Endothelial cell of umbilical vein (primary cell): ENCODE results near the gene INTS1.

Experiments
- CTCF ChIP-seq, 2 donors: IDR thresholded peaks; 1 replicate in 1 of 2; 2 replicates in 1 of 2; pipeline ENCODE4 v1.5.1; 2011; ENCODE audit warnings: low read length in 2 of 2, mild to moderate bottlenecking in 2 of 2, moderate library complexity in 2 of 2, control low read depth in 1 of 2, inconsistent platforms in 1 of 2, low read depth in 1 of 2; ENCODE audit not compliant: insufficient read depth in 1 of 2; ENCODE audit errors: extremely low read depth in 1 of 2
- POLR2AphosphoS5 ChIP-seq: IDR thresholded peaks from 2 replicates; pipeline ENCODE4 v1.6.1; 2012; ENCODE audit warnings: low read depth, mild to moderate bottlenecking, control low read depth, low read length, moderate library complexity; ENCODE audit not compliant: insufficient read depth

- TF ChIP-seq CTCF (IDR thresholded peaks at IDR 0.05; ENCODE audit: extremely low read depth in 1 of 2, insufficient read depth in 1 of 2, low read depth in 1 of 2, low read length in 2 of 2) (no peak), POLR2AphosphoS5 (no peak)
Measured at GRCh38 chr7:1495564-1496242, 8.5 kb downstream of the INTS1 start.
